ENCODE data around the gene ELMO1.

The ELMO1 gene

GRCh38 chr7:36860681-36861080 lies 588.0 kb downstream of the ELMO1 start:
- DNase-seq: no peak

- DNase-seq: no peak
Observed at GRCh38 chr7:36855330-36855729, 593.3 kb downstream of the ELMO1 start.

GRCh38 chr7:36854652-36855051 lies 594.0 kb downstream of the ELMO1 start:
- no peak for DNase-seq

- DNase-seq: no peak
Observed at GRCh38 chr7:36852931-36853330, 595.7 kb downstream of the ELMO1 start.

- no peak for DNase-seq
Observed at GRCh38 chr7:36852017-36852416, 596.6 kb downstream of the ELMO1 start.

GRCh38 chr7:36851382-36851781 lies 597.3 kb downstream of the ELMO1 start:
- DNase-seq: no peak

- DNase-seq: no peak
Observed at GRCh38 chr7:36847946-36848345, 600.7 kb downstream of the ELMO1 start.

- DNase-seq: no peak
Observed at GRCh38 chr7:36844374-36844773, 604.3 kb downstream of the ELMO1 start.

GRCh38 chr7:36840904-36841303 lies 607.8 kb downstream of the ELMO1 start:
- DNase-seq: no peak

GRCh38 chr7:36838616-36839225 lies 609.9 kb downstream of the ELMO1 start:
- no peak for DNase-seq

- DNase-seq: no peak
Observed at GRCh38 chr7:36831049-36831448, 617.6 kb downstream of the ELMO1 start.

- DNase-seq: no peak
Observed at GRCh38 chr7:36827726-36828703, 620.6 kb downstream of the ELMO1 start.

GRCh38 chr7:36825501-36825900 lies 623.2 kb downstream of the ELMO1 start:
- DNase-seq: no peak

- no peak for DNase-seq
Observed at GRCh38 chr7:36823353-36823752, 625.3 kb downstream of the ELMO1 start.

GRCh38 chr7:36821617-36822016 lies 627.0 kb downstream of the ELMO1 start:
- DNase-seq: no peak

GRCh38 chr7:36820527-36821170 lies 628.0 kb downstream of the ELMO1 start:
- no peak for DNase-seq

GRCh38 chr7:36819639-36820038 lies 629.0 kb downstream of the ELMO1 start:
- no peak for DNase-seq

- DNase-seq: no peak
Observed at GRCh38 chr7:36814311-36814710, 634.4 kb downstream of the ELMO1 start.

- no peak for DNase-seq
Observed at GRCh38 chr7:36811807-36812206, 636.9 kb downstream of the ELMO1 start.

- DNase-seq: no peak
Observed at GRCh38 chr7:36810489-36810888, 638.2 kb downstream of the ELMO1 start.

- DNase-seq: no peak
Observed at GRCh38 chr7:36810032-36810431, 638.6 kb downstream of the ELMO1 start.

- no peak for DNase-seq
Observed at GRCh38 chr7:36809510-36809909, 639.2 kb downstream of the ELMO1 start.

- no peak for DNase-seq
Observed at GRCh38 chr7:36809086-36809485, 639.6 kb downstream of the ELMO1 start.

GRCh38 chr7:36806891-36807290 lies 641.8 kb downstream of the ELMO1 start:
- no peak for DNase-seq

Data from T-helper 9 cell (primary cell).